ENCODE data around the gene GNA12.

GNA12 gene

GRCh38 chr7:2802101-2802500 is 42.0 kb downstream of the GNA12 start:
- no peak for DNase-seq (ENCODE audit: low spot score)

- no peak for DNase-seq (ENCODE audit: low spot score)
Observed at GRCh38 chr7:2800931-2801688, 43.0 kb downstream of the GNA12 start.

GRCh38 chr7:2800220-2800930 is 43.7 kb downstream of the GNA12 start:
- DNase-seq (ENCODE audit: low spot score) = no peak

GRCh38 chr7:2799253-2799652 is 44.9 kb downstream of the GNA12 start:
- DNase-seq (ENCODE audit: low spot score) = no peak

GRCh38 chr7:2798669-2799068 is 45.4 kb downstream of the GNA12 start:
- no peak for DNase-seq (ENCODE audit: low spot score)

- DNase-seq (ENCODE audit: low spot score) = no peak
Observed at GRCh38 chr7:2796358-2797352, 47.5 kb downstream of the GNA12 start.

GRCh38 chr7:2795906-2796305 is 48.2 kb downstream of the GNA12 start:
- DNase-seq (ENCODE audit: low spot score) = no peak

GRCh38 chr7:2794836-2795636 is 49.1 kb downstream of the GNA12 start:
- DNase-seq (ENCODE audit: low spot score) = no peak

GRCh38 chr7:2792856-2793487 is 51.1 kb downstream of the GNA12 start:
- no peak for DNase-seq (ENCODE audit: low spot score)

- no peak for DNase-seq (ENCODE audit: low spot score)
Observed at GRCh38 chr7:2792235-2792634, 51.9 kb downstream of the GNA12 start.

- no peak for DNase-seq (ENCODE audit: low spot score)
Observed at GRCh38 chr7:2791390-2791789, 52.7 kb downstream of the GNA12 start.

GRCh38 chr7:2787251-2787951 is 56.7 kb downstream of the GNA12 start:
- no peak for DNase-seq (ENCODE audit: low spot score)

- DNase-seq (ENCODE audit: low spot score) = no peak
Observed at GRCh38 chr7:2786607-2787116, 57.4 kb downstream of the GNA12 start.

- DNase-seq (ENCODE audit: low spot score) = no peak
Observed at GRCh38 chr7:2785071-2785500, 59.0 kb downstream of the GNA12 start.

- no peak for DNase-seq (ENCODE audit: low spot score)
Observed at GRCh38 chr7:2782565-2782964, 61.5 kb downstream of the GNA12 start.

GRCh38 chr7:2782121-2782520 is 62.0 kb downstream of the GNA12 start:
- no peak for DNase-seq (ENCODE audit: low spot score)

GRCh38 chr7:2781636-2782035 is 62.5 kb downstream of the GNA12 start:
- no peak for DNase-seq (ENCODE audit: low spot score)

- no peak for DNase-seq (ENCODE audit: low spot score)
Observed at GRCh38 chr7:2779051-2779450, 65.1 kb downstream of the GNA12 start.

GRCh38 chr7:2777898-2778535 is 66.1 kb downstream of the GNA12 start:
- DNase-seq (ENCODE audit: low spot score) = no peak

- no peak for DNase-seq (ENCODE audit: low spot score)
Observed at GRCh38 chr7:2776401-2776800, 67.7 kb downstream of the GNA12 start.

All from NAMALWA (cell line).